Measurements from ENCODE around the gene MPO.

Gene MPO

GRCh38 chr17:58253082-58253481 is 27.7 kb downstream of the MPO start:
- TF ChIP-seq CTCF (IDR thresholded peaks at IDR 0.05; ENCODE audit: control extremely low read depth, extremely low read depth, low read depth, missing control alignments), result no peak
- POLR2A ChIA-PET, result no interaction called here
- no peak for DNase-seq (ENCODE audit: extremely low spot score)
- CTCF ChIA-PET, result interaction anchor here (0.8 kb wide), 1 partner anchor 53 kb away, joined by 3 read pairs; no protein-coding TSS in a partner anchor

GRCh38 chr17:58252141-58252540 is 28.6 kb downstream of the MPO start:
- ChIA-PET CTCF (interaction anchor here (0.8 to 1.6 kb wide), 2 partner anchors 65 to 165 kb away, joined by 3 to 7 read pairs; partner anchors contain the start of gene RNF43), POLR2A (interaction anchor here (0.6 kb wide), 1 partner anchor 379 kb away, joined by 6 read pairs; no protein-coding TSS in a partner anchor)
- DNase-seq (ENCODE audit: extremely low spot score), result no peak
- TF ChIP-seq CTCF (IDR thresholded peaks at IDR 0.05; ENCODE audit: control extremely low read depth, extremely low read depth, low read depth, missing control alignments), result no peak

GRCh38 chr17:58250344-58251011 is 30.3 kb downstream of the MPO start:
- ChIA-PET CTCF (interaction anchor here (0.6 to 4.9 kb wide), 46 partner anchors 8 to 456 kb away, joined by 3 to 84 read pairs (median 4); partner anchors contain the start of genes HSF5, LPO, MKS1 and RNF43), POLR2A (interaction anchor here (0.7 kb wide), 1 partner anchor 82 kb away, joined by 3 read pairs; no protein-coding TSS in a partner anchor)
- DNase-seq (ENCODE audit: extremely low spot score), result no peak
- TF ChIP-seq CTCF (IDR thresholded peaks at IDR 0.05; ENCODE audit: control extremely low read depth, extremely low read depth, low read depth, missing control alignments), result no peak

- ChIA-PET CTCF (interaction anchor here (0.6 to 4.9 kb wide), 47 partner anchors 8 to 457 kb away, joined by 3 to 84 read pairs (median 4); partner anchors contain the start of genes HSF5, LPO, MKS1 and RNF43), POLR2A (no interaction called here)
Observed at GRCh38 chr17:58249270-58250133, 31.2 kb downstream of the MPO start.

GRCh38 chr17:58248955-58249269 is 31.8 kb downstream of the MPO start:
- TF ChIP-seq CTCF (IDR thresholded peaks at IDR 0.05; ENCODE audit: control extremely low read depth, extremely low read depth, low read depth, missing control alignments), result no peak
- DNase-seq (ENCODE audit: extremely low spot score), result no peak
- CTCF ChIA-PET, result interaction anchor here (0.6 to 4.9 kb wide), 24 partner anchors 9 to 201 kb away, joined by 3 to 84 read pairs (median 6); partner anchors contain the start of genes LPO and MKS1
- POLR2A ChIA-PET, result no interaction called here

More at GRCh38 chr17:58249270-58250133, 31.2 kb downstream of the MPO start:
- peak; percentile 95 for DNase-seq (ENCODE audit: extremely low spot score)
- TF ChIP-seq CTCF (IDR thresholded peaks at IDR 0.05; ENCODE audit: control extremely low read depth, extremely low read depth, low read depth, missing control alignments), result peak; percentile 83
